Melanocyte of skin (primary cell): ENCODE results near the gene GPC3. TPM values are rescaled to one million over a fixed set of nuclear protein-coding genes. Genes with fewer than 3 reads are reported as not detected.

Experiments used
- small RNA-seq, 2 donors: library from RNA; depleted of rRNA; stranded (forward); fragments of <200 nt; gene quantifications; one replicate each; pipeline ENCODE3, GENCODE V24; 2012
- total RNA-seq, 2 donors: library from RNA; depleted of rRNA; stranded (reverse); fragments of >200 nt; gene quantifications; 2 replicates each; pipeline ENCODE4 v1.2.3, GENCODE V29; 2012

GPC3 gene
- under 1 TPM in 1 of 2 donors, not detected in 1; under 0.01 TPM for total RNA-seq

GRCh38 chrX:133985164-133985966 lies at the start of gene GPC3:
TSS of gene GPC3 (minus strand) at chrX:133985594.

Small RNAs within 50 kb of the gene (small RNA-seq; reads per million reads assigned to genes)
- gene RNU6-203P, result 0 reads per million in 2 donors
